ENCODE measurements around the gene BPIFA1.

GRCh38 chr20:33279261-33279910, 43.6 kb downstream of the BPIFA1 start:
- TF ChIP-seq CTCF (IDR thresholded peaks at IDR 0.05) (no peak), POLR2A (IDR thresholded peaks at IDR 0.05) (no peak)
